Endodermal cell (in vitro differentiated cells): ENCODE measurements around the gene CD58. TPM values are rescaled to one million over a fixed set of nuclear protein-coding genes. Genes with fewer than 3 reads are reported as not detected.

Source experiments
- DNase-seq: peaks from one replicate; pipeline ENCODE4 v3.0.0-alpha.2; 2017
- H3K27ac ChIP-seq: 2 replicates; pipeline ENCODE4 v1.5.1; 2013; ENCODE audit warnings: mild to moderate bottlenecking, low read depth, low read length, moderate library complexity
- H3K27me3 ChIP-seq: 2 replicates; pipeline ENCODE4 v1.6.1; 2013; ENCODE audit warnings: mild to moderate bottlenecking, low read length, moderate library complexity; ENCODE audit not compliant: insufficient read depth, control insufficient read depth, poor library complexity, severe bottlenecking
- H3K36me3 ChIP-seq: 2 replicates; pipeline ENCODE4 v1.7.0; 2013; ENCODE audit warnings: mild to moderate bottlenecking, low read length, moderate library complexity; ENCODE audit not compliant: control insufficient read depth, insufficient read depth
- H3K4me1 ChIP-seq: one replicate; pipeline ENCODE4 v1.7.0; 2013; ENCODE audit warnings: low read length; ENCODE audit not compliant: control insufficient read depth, insufficient read depth
- H3K4me3 ChIP-seq: 2 replicates; pipeline ENCODE4 v1.5.1; 2013; ENCODE audit warnings: mild to moderate bottlenecking, low read length, moderate library complexity
- H3K9ac ChIP-seq: 2 replicates; pipeline ENCODE4 v1.6.1; 2013; ENCODE audit warnings: mild to moderate bottlenecking, low read length, moderate library complexity; ENCODE audit not compliant: poor library complexity, severe bottlenecking; ENCODE audit errors: extremely low read depth
- H3K9me3 ChIP-seq: 2 replicates; pipeline ENCODE4 v1.6.1; 2013; ENCODE audit warnings: mild to moderate bottlenecking, low read length, moderate library complexity; ENCODE audit not compliant: control insufficient read depth
- H3K27ac Mint-ChIP-seq: 2 replicates; pipeline ENCODE4 v1.8.0; 2020; ENCODE audit warnings: mixed read lengths
- H3K27me3 Mint-ChIP-seq: 2 replicates; pipeline ENCODE4 v1.8.0; 2021; ENCODE audit warnings: mild to moderate bottlenecking, mixed read lengths; ENCODE audit not compliant: insufficient read depth
- H3K36me3 Mint-ChIP-seq: 2 replicates; pipeline ENCODE4 v1.8.0; 2020; ENCODE audit warnings: low read depth, mixed read lengths
- H3K4me1 Mint-ChIP-seq: 2 replicates; pipeline ENCODE4 v1.8.0; 2020; ENCODE audit warnings: mixed read lengths
- H3K4me3 Mint-ChIP-seq: 2 replicates; pipeline ENCODE4 v1.8.0; 2020; ENCODE audit warnings: mild to moderate bottlenecking, moderate library complexity, mixed read lengths
- H3K9me3 Mint-ChIP-seq: 2 replicates; pipeline ENCODE4 v1.8.0; 2020; ENCODE audit warnings: mild to moderate bottlenecking, mixed read lengths
- WGBS, 2 experiments: methylation state at CpG; one replicate each; pipeline versions ENCODE4 v1.1.5 to v1.1.7; 2013; ENCODE audit warnings: missing lambda C conversion rate in 2 of 2, mixed read lengths in 1 of 2; ENCODE audit not compliant: insufficient coverage in 1 of 2, insufficient read length in 1 of 2; 5-methylcytosine and 5-hydroxymethylcytosine counted together
- total RNA-seq, 2 donors: library from RNA; stranded (reverse); fragmentation: NEBNext Ultra II Directional in 1 of 2; extraction: Animal tissue kit (Norgen Biotek cat#: 25700) in 1 of 2; gene quantifications; 2 replicates in 1 of 2; 3 replicates in 1 of 2; pipeline ENCODE4 v1.2.1, GENCODE V29; 2021
- TF ChIP-seq, protein P1 (sequence below): fragments of 200-600 bp; sonication (generic); conservative IDR thresholded peaks from 2 replicates; pipeline ENCODE4 v1.5.0; 2021; ENCODE audit warnings: antibody characterized with exemption, mild to moderate bottlenecking

CD58 gene
- total RNA-seq, 2 donors from 2014 or later: 4.6 to 5.9 TPM

GRCh38 chr1:116534014-116534739, 36.6 kb downstream of the CD58 start:
- no peak overlapping the region for H3K27ac Mint-ChIP-seq
- no peaks in the 10 kb centered on the region for H3K4me1 Mint-ChIP-seq
- peaks cover 14% of the 10 kb centered on the region for H3K9me3 Mint-ChIP-seq
- H3K36me3 ChIP-seq: peaks cover 7% of the 10 kb centered on the region
- H3K27me3 Mint-ChIP-seq: peaks cover 2% of the 10 kb centered on the region
- no peaks in the 10 kb centered on the region for H3K27me3 ChIP-seq
- no peaks in the 10 kb centered on the region for H3K4me1 ChIP-seq
- H3K27ac ChIP-seq: no peak overlapping the region
- peaks cover 29% of the 10 kb centered on the region for H3K36me3 Mint-ChIP-seq
- H3K9me3 ChIP-seq: peaks cover 4% of the 10 kb centered on the region
- no peak overlapping the region for H3K9ac ChIP-seq
- TF ChIP-seq, protein P1, sequence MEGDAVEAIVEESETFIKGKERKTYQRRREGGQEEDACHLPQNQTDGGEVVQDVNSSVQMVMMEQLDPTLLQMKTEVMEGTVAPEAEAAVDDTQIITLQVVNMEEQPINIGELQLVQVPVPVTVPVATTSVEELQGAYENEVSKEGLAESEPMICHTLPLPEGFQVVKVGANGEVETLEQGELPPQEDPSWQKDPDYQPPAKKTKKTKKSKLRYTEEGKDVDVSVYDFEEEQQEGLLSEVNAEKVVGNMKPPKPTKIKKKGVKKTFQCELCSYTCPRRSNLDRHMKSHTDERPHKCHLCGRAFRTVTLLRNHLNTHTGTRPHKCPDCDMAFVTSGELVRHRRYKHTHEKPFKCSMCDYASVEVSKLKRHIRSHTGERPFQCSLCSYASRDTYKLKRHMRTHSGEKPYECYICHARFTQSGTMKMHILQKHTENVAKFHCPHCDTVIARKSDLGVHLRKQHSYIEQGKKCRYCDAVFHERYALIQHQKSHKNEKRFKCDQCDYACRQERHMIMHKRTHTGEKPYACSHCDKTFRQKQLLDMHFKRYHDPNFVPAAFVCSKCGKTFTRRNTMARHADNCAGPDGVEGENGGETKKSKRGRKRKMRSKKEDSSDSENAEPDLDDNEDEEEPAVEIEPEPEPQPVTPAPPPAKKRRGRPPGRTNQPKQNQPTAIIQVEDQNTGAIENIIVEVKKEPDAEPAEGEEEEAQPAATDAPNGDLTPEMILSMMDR: no peak
- H3K4me3 ChIP-seq: no peak overlapping the region
- WGBS, 2 experiments: 91 to 95% methylated on average over 30 to 45 of the region's 45 CpGs
- no peak for DNase-seq
- H3K4me3 Mint-ChIP-seq: no peak overlapping the region

- Histone ChIP-seq H3K9ac (no peak overlapping the region), H3K27ac (no peak overlapping the region), H3K36me3 (peaks cover 7% of the 10 kb centered on the region), H3K27me3 (no peaks in the 10 kb centered on the region), H3K4me1 (no peaks in the 10 kb centered on the region), H3K9me3 (peaks cover 4% of the 10 kb centered on the region), H3K4me3 (no peak overlapping the region)
- Mint-ChIP-seq H3K4me1 (no peaks in the 10 kb centered on the region), H3K27ac (no peak overlapping the region), H3K4me3 (no peak overlapping the region), H3K9me3 (peaks cover 14% of the 10 kb centered on the region), H3K36me3 (peaks cover 29% of the 10 kb centered on the region), H3K27me3 (peaks cover 2% of the 10 kb centered on the region)
- WGBS, 2 experiments: 96 to 97% methylated on average over 3 of the region's 3 CpGs
- TF ChIP-seq, protein P1: no peak
- no peak for DNase-seq
These were observed 37.4 kb downstream of the CD58 start for GRCh38 chr1:116533429-116533820.

- no peaks in the 10 kb centered on the region for H3K4me1 ChIP-seq
- H3K36me3 ChIP-seq: peaks cover 7% of the 10 kb centered on the region
- Mint-ChIP-seq H3K27ac (no peak overlapping the region), H3K4me3 (no peak overlapping the region), H3K4me1 (no peaks in the 10 kb centered on the region), H3K9me3 (peaks cover 14% of the 10 kb centered on the region), H3K36me3 (peaks cover 29% of the 10 kb centered on the region), H3K27me3 (peaks cover 2% of the 10 kb centered on the region)
- WGBS, 2 experiments: 91 to 92% methylated on average over 14 to 23 of the region's 23 CpGs
- H3K9ac ChIP-seq: no peak overlapping the region
- no peak overlapping the region for H3K4me3 ChIP-seq
- TF ChIP-seq, protein P1: no peak
- no peak overlapping the region for H3K27ac ChIP-seq
- no peaks in the 10 kb centered on the region for H3K27me3 ChIP-seq
- peaks cover 5% of the 10 kb centered on the region for H3K9me3 ChIP-seq
- no peak for DNase-seq
These were observed 38.0 kb downstream of the CD58 start for GRCh38 chr1:116532671-116533428.
